SHP77 treated with DMSO at 0.1 percent for 48 hours (cell line): ENCODE measurements around the gene PNPLA1.

Experiments used
- DNase-seq: peaks from one replicate; lab custom pipeline; 2025; lab: John Stamatoyannopoulos, UW

PNPLA1 gene

DNA sequence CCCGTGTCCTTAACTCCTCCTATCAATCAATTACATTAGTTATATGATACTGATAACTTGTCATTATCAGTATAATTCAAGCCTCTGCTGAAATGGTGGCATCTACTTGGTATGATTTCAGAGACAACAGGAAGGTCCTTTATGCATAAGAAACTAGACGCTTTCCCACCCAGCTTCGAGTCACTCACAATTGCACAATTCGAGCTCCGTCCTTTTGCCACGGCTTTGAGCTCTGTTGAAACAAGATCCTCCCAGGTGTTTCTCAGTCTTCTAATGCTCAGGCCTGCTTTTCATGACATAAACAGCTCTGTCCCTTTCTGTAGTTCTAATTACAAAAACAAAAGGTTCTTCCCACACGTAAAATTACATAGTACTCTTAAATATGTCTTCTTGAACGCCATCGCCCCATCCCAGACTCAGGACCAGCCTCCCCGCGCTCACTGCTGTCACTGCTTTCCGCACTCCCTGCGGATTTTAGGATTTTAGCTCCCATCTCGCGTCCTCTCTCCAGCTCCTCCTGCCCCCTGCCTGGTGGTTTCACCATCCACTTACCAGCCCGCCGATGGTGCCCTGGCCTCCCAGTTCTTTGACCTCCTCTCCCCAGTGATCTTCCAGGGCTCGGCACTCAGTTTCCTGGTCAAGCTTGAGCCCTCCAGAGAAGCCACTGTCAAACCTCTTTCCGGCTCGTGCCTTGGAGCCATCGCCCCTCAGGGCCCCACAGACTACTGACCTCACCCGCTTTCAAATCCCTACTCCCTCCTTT, 23.2 kb upstream of the PNPLA1 start:
- no peak for DNase-seq

DNA sequence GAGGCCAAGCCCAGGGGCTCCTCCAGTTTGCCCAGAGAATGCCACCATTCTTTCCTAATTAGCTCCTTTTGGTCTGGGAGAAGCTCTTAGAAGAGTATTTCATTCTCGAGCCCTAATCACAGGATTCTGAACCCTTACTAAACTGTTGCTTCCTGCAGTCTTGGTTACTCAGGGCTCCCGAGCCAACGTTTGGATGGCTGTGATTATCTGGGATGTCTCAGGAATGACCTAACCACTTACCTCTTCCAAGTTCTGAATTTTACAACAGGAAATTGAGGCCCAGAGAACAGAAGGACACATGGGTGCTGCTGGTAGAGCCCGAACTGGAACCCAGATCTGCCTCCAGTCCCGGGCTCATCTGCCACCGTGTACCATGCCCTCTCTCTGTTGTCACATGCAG, 22.2 kb upstream of the PNPLA1 start:
- DNase-seq = no peak

DNA sequence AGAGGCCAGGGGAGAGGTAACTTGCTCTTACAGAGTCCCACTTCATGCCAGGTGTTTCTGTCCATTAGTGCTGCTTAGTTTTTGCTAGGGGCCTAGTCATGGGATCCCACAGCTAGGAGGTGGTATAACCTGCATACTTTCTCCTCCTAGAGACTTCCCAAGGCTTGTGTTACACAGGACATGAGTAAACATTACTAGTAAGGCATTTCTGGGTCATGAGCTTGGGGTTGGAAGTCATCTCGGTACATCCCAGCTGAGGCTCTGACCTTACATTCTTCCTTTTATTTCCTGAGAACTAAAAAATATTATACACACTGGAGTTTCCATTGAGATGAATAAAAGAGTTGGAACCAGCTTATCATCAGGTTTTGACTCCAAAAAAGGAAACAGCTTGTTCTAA, 20.9 kb upstream of the PNPLA1 start:
- DNase-seq = no peak

DNA sequence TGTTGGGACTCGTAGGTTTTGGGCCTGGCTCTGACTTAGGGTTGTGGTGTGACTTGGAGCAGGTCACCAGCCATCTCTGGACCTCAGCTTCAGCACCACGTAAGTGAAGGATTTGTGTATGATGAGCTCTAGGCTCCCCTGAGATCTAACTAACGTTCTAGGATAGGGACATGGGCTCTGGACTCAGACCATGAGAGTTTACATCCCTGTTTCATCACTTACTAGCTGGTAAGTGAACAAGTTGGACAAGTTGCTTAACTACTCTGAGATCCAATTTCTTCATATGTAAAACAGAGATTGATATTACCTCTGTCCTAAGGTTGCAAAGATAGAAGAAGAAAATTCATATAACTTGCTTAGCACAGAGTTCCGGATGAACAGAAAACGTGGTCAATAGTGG, 20.3 kb upstream of the PNPLA1 start:
- no peak for DNase-seq

DNA sequence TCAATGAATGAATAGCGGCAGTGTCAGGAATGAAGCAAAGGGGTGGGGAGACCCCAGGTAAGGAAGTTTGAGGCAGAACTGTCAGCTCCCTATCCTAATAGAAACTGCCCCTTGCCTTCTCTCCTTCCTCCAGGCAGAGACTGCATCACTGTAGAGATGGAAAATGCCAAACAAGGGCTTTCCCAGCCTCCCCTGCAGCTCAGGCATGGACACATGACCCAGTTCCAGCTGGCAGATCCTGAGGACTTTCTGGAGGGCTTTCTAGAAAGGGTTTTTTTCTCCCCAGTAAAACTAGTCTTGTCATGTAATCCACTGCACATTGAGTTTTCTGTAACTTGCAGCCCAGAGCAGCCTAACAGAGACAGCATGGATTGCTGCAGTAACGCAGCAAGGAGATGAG, 17.9 kb upstream of the PNPLA1 start:
- DNase-seq = no peak

DNA sequence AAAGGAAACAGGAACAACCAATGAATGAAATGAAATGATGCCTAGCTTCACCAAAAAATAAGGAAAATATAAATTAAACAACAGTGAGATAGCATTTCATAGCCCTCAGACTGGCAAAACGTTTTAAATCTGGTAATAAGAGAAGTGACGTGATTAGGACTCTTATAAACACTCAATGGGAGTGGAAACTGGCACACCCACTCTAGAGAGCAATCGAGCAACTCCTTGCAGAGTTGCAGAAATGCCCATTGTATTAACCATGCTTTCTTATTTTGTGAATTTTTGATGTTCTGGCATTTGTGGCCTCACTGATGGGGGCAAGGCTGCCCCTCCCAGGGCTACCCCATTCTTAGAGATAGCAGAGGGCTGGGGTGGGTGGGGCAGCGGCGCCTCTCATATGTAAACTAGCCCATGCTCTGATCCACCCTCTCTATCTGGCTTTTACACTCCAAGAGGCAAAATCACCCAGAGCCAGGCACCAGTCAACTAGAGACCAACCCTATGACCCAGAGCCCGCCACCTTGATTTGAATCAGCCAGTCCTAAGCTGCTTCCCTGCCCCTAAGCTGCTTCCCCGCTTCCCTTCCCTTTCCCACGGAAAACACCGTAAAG, 6.4 kb upstream of the PNPLA1 start:
- no peak for DNase-seq

DNA sequence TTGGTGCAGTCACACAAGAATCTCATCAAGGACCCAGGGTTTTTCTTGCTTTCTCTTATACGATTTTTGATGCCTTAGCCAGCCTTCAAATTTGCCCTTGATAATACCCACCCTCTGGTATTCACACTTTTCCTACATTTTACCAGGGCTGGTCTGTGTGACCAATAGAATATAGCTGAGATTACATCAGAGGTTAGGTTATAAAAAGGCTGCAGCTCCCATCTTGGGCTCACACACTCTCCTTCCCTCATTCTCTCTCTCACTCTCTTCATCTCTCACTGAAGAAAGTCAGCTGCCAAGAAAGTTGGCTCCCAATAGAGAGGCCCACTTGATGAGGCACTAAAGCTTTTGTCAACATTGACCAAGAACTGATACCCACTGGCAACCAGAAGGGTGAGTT, 4.1 kb upstream of the PNPLA1 start:
- DNase-seq = no peak

DNA sequence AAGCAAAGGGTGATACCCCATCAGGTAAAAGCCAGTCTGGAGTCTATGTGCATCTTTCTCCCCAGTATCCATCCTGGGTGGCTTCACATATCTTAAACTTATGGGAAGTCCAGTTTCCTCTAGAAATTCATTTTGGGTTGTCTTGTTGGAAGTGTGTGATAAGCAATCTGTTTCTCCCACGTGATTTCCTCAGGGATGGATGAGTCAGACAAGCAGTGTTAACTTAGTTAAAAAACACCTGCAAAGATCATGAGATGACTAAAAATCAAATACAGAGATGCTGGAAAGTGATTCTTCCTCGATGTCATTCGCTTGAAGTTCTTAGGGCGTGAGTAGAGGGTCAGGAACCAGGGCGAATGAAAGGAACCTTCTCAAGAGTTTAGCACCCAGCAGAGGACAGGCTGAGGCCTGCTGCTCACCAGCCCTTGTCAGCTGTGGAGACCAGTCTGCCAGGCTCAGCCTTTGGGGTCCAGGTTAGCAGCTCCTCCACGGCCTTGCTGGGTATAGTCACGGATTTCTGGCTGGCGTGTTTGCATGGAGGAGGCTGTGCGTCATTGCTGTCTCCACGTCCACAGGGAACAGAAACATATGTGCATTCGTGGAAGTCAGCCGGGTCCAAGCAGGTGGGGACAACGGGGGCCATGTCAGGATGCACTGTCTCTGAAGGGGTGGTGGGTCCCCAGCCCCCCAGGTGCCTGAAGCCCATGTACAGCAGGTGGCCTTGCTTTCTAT, 2.8 kb upstream of the PNPLA1 start:
- DNase-seq = no peak

DNA sequence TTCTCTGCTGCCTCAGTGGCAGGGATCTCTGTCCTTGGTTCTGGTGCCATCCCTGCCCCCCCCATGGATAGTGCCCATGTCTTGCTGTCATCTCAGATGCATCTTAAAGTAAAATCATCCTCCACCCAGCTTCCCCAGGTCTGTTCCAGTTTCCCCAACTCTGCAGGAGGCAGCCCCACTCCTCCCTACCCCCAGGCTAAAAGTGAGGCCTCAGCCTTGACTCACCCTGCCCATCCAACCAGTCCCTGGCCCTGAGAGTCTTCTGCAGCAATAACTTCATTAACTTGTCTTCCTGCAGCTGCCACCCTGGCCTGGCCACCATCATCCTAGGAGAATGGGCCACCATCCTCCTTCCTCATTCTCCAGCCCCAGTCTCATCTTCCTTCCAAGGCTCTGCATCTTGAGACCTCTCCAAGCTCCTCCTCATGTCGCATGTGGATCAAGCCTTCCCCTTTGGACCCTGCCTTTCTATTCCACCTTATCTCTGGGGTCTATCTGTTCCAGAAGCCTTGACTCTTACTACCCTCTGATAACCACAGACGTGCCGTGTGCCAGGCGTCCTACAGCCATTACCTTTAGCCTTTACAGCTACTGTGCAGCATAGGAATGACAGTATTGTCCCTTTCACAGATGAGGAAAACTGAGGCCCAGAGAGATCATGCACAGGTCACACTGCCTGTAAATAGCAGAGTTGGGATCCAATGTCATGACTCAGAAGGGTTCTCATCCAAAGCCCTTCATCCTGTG, 2.0 kb upstream of the PNPLA1 start:
- DNase-seq = no peak

DNA sequence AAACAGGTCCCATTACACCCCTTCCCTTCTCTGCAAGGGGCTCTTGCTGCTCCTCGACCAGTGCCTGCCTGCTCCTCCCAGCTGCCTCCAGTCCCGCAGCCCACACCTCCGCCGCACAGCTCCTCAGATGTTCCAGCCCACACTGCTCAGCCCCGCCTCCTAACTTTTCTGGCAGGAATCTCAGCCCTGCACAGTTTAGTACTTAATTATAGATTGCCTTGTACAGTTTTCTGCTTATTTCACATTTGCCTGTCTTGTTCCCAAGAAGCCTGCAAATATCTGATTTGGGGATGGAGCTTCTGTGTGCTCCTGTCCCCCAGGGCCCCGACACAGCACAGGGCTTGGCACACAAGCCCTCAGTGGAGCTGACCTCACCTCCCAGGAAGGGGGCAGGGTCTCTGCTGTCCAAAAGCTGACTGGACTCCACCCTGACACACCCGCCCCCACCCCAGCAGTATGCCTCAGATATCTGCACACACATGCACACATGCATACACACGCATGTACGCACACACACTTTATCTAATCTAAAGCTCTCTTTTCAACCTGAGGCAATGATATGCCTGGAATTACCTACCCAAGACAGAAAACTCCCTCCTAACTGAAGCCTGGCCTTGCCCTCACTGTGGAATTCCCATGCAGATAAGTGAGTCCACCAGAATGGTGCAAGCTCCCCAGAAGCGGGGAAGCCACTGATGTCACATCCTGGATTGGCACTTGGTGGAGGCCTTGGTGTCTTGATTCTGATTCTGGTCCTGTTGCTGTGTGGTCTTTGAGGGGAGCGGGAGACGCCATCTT, 1.2 kb upstream of the PNPLA1 start:
- DNase-seq = no peak

DNA sequence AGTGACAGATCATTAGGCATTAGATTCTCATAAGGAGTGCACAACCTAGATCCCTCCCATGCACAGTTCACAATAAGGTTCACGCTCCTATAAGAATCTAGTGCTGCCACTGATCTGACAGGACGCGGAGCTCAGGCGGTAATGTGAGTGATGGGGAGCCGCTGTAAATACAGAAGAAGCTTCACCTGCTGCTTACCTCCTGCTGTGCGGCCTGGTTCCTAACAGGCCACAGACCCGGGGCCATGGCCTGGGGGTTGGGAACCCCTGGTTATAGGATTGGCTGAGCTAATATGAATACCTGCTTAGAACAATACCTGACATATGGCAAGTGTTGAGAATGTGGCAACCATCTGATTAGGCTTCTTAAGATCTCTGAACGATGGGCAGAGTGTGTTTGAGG, 2.4 kb downstream of the PNPLA1 start:
- DNase-seq = no peak

DNA sequence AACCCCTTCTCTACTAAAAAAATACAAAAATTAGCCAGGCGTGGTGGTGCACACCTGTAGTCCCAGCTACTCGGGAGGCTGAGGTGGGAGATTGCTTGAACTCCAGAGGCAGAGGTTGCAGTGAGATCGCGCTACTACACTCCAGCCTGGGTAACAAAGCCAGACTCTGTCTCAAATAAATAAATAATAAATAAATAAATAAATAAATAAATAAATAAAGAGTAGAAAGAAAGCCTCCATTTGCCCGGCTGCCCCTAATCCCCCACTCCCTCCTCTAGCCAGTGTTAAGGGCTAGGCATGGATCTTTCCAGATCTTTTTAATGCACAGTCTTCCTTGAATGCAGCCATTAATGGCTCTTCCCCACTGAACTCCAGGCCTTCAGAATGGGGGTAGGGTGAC, 3.2 kb downstream of the PNPLA1 start:
- no peak for DNase-seq

DNA sequence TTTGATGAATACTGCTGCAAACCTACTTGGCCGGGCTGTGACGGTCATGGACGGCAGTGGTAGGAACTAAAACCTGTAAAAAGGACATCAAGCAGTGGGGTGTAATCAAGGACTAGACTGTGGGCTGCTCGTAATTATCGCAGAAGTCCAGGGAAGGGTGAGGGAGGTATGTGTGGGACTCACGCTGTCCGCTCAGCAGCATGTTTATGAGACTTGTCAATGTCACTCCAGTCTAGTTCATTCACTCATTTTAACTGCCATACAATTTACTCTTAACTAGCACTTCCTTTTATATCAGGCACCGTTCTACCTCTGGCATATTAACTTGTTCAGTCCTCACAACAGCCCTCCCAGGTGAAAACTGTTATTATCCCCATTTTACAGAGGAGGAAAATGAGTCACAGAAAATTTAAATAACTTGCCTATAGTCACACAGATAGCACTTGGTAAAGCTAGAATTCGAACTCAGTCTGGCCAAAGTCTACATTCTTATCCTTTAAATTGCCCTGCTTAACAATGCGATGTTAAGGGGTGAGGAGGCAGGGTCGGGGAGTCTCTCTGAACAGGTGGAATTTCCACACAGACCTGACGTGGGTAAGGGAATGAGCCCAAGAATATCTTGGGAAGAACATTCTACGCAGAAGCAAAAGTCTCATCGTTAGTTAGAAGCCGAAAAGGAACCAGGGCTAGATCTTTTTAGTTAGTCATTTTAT, 4.1 kb downstream of the PNPLA1 start:
- DNase-seq = no peak

DNA sequence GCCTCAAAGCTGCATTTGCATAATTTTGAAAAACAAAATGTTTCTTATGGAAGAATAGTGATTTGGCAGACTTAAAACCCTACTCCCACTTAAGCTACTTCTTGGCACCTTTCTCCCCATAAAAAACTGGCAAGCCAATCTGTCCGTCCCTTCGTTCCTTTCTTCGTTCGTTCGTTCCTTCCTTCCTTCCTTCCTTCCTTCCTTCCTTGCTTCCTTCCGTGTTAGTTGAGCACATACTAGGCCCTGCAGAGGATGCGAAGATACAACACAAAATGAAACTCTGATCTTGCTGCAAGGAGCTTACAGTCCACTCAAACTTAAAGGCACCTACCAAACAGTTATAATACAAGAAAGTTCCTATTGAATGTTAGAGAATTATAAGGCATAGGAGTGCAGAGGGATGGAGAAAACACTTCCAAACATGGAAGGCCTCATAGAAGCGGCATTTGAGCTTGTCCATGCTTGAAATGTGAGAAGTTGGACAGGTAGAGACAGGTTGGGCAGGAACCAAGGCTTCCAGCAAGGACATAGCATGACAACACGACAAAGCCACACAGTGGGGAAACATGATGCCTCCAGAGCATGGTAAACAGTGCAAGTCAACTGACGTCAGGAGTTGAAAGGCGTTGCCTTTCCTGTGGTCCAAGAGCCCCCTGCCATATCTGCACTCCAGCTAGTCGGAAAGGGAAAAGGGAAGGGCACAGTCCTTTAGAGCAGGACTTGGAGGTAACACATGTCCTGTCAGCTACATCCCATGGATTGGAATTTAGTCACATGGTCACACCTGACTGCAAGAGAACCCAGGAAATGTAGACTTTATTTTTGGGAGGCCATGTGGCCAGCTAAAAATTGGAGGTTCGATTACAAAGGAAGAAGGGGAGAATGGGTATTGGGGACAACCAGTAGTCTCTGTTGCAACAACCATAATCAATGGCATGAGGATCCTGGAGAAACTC, 7.0 kb downstream of the PNPLA1 start:
- DNase-seq = no peak

DNA sequence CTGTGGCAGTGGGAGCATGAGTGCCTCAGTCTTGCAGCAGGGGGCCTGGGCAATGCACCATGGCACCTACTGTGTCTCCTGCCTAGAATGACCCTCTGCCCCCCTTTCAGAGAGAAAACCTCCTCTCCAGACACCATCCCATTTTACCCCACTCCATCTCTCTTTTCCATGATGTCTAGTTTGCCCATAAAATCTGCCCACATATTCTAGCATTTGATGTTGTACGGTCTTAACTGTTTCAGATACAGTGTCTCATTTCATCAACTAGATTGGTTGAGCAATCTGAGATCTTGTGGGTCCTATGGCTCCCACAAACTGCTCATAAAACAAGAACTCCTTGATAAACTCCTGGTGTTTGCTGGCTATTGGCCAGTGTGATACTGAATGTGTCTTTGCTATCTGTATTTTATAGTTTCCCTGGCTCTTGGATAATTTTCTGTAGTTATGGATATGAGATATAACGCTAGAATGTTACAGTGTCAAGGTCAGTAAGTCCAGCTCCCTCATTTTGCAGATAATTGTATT, 8.1 kb downstream of the PNPLA1 start:
- DNase-seq = no peak

DNA sequence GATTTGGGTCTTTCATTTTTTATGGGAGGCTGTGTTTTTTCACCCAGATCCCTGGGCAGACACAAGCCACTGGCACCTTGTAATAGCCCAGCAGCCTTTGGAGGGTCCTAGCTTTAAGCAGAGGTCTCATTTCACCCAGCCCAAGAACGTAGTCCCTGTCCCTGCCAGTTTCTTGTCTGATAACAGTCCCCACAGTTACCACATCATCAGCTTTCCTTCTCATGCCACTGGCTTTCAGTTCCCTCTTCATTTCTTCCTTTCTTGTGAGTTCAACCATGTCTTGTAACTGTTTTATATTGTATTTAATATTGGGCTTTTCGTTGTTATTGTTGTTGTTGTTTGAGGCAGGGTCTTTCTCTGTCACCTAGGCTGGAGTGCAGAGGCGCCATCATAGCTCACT, 10.6 kb downstream of the PNPLA1 start:
- DNase-seq = no peak

DNA sequence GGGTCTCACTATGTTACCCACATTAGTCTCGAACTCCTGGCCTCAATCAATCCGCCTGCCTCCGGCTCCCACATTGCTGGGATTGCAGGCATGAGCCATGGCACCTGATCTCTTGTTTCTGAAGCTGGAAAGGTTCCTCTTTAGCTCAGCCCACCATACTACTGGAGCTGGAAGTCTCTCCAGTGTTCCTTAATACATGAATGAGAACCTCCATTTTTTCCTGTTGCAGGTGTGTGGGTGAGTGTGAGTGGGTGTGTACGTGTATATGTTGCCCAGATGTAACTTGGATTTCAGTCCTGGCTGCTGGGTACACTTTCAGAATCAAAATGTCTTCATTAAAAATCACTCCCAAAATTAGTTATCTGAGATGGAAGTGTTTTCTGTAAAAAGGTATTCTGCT, 11.1 kb downstream of the PNPLA1 start:
- no peak for DNase-seq

DNA sequence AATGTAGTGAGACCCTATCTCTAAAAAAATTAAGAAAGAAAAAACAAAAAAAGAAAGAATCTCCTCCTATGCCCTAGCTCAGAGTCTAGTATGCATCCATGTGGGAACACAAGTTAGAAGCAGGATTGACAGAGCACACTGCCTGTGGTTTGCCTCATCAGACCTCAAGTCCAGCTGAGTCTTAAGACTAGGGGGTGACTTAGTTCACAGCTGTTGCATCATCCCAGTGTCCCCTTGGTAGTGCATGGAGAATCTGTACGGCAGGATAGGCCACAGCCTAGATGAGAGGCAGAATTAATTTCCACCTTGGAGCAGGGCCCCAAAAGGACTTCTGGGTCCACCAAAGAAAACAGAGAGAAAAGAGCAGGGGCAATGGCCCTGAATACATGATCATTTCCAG, 13.7 kb downstream of the PNPLA1 start:
- DNase-seq = no peak

DNA sequence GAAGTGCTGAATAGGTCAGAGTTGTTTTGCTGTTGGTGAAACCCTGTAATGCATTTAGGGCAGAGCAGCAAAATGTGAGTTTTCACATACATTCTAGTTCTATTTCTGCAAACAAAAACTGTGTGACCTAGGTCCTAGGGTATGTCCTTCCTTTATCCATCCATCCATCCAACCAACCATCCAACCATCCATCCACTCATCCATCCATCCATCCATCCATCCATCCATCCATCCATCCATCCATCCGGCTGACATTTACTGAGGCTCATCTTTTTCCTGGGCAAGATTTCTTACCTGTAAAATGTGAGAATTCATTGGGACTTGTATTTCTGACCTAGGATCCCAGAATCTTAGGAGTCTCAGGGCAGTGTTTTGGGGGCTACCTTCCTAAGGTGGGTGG, 14.5 kb downstream of the PNPLA1 start:
- DNase-seq = no peak

DNA sequence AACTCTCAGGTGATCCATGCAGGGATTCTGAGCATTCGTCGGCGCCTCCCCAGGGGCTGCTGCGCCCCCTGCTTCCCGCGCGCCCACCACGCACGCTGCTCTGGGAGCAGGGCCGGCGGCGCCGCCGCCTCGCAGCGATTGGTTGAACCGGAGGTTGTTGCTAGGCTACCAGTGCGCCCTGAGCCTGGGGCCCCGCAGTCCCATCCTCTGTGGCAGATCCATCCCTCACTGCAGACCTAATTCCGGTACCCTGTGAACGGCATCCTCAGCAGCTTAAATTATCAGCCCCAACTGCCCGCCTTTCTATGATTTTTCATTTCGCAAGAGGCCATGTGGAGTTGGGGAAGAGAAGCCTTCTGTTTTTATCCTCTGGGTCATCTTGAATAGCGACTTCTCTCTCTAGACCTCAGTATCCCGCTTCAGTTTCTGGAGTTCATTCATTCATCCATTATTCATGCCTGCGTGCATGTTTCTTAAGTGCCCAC, 15.4 kb downstream of the PNPLA1 start:
- no peak for DNase-seq
